Stomach smooth muscle (tissue), 2 donors: ENCODE measurements around the gene KAT14.
"Not testable (repeated sequence)": the region's sequence is repeated elsewhere in the genome, so short reads cannot be mapped to it uniquely, and the experiment has no call there.

Source experiments
- H3K27ac ChIP-seq: one replicate; pipeline ENCODE4 v1.7.0; 2013; ENCODE audit warnings: mild to moderate bottlenecking, low read length, inconsistent platforms
- H3K27me3 ChIP-seq, 2 donors: one replicate each; pipeline ENCODE4 v1.7.0; 2013; ENCODE audit warnings: low read length in 2 of 2; ENCODE audit not compliant: insufficient read depth in 2 of 2, control insufficient read depth in 1 of 2
- H3K36me3 ChIP-seq, 2 donors: one replicate each; pipeline ENCODE4 v1.7.0; 2013; ENCODE audit warnings: low read length in 2 of 2; ENCODE audit not compliant: control insufficient read depth in 2 of 2, insufficient read depth in 2 of 2
- H3K4me1 ChIP-seq: one replicate; pipeline ENCODE4 v1.7.0; 2013; ENCODE audit warnings: low read length; ENCODE audit not compliant: control insufficient read depth, insufficient read depth
- H3K4me3 ChIP-seq, 2 donors: one replicate each; pipeline ENCODE4 v1.7.0; 2013; ENCODE audit warnings: low read length in 2 of 2
- H3K9ac ChIP-seq, 2 donors: one replicate each; pipeline ENCODE4 v1.7.0; 2013; ENCODE audit warnings: low read length in 2 of 2, mild to moderate bottlenecking in 1 of 2
- H3K9me3 ChIP-seq, 2 donors: one replicate each; pipeline ENCODE4 v1.7.0; 2013; ENCODE audit warnings: low read length in 2 of 2; ENCODE audit not compliant: control insufficient read depth in 2 of 2
- donor health status: healthy.
- donor health status: Pancreatic carcinoma.

The KAT14 gene

GRCh38 chr20:18224968-18225568 is 87.4 kb downstream of the KAT14 start:
- no peak overlapping the region for H3K9ac ChIP-seq
- H3K4me3 ChIP-seq = no peak overlapping the region
- no peaks in the 10 kb centered on the region for H3K36me3 ChIP-seq
- no peak overlapping the region for H3K27ac ChIP-seq
- H3K4me1 ChIP-seq = peaks cover 12% of the 10 kb centered on the region
- no peaks in the 10 kb centered on the region for H3K27me3 ChIP-seq
- no peaks in the 10 kb centered on the region for H3K9me3 ChIP-seq

- Histone ChIP-seq H3K4me3 (no peak overlapping the region), H3K27ac (no peak overlapping the region), H3K9ac (no peak overlapping the region)
Observed at GRCh38 chr20:18225632-18226031, 88.0 kb downstream of the KAT14 start.

GRCh38 chr20:18226741-18227140 is 89.1 kb downstream of the KAT14 start:
- not testable (repeated sequence) for H3K9me3 ChIP-seq, H3K27me3 ChIP-seq, H3K36me3 ChIP-seq, H3K9ac ChIP-seq, H3K4me3 ChIP-seq, H3K27ac ChIP-seq
- H3K4me1 ChIP-seq = peaks cover 12% of the 10 kb centered on the region

More at GRCh38 chr20:18225632-18226031, 88.0 kb downstream of the KAT14 start:
- H3K4me1 ChIP-seq = peaks cover 12% of the 10 kb centered on the region
- no peaks in the 10 kb centered on the region for H3K36me3 ChIP-seq
- no peaks in the 10 kb centered on the region for H3K9me3 ChIP-seq
- no peaks in the 10 kb centered on the region for H3K27me3 ChIP-seq

GRCh38 chr20:18233408-18233943 is 95.8 kb downstream of the KAT14 start:
- H3K27me3 ChIP-seq = no peaks in the 10 kb centered on the region
- no peak overlapping the region for H3K9ac ChIP-seq
- no peaks in the 10 kb centered on the region for H3K36me3 ChIP-seq
- no peaks in the 10 kb centered on the region for H3K4me1 ChIP-seq
- H3K9me3 ChIP-seq = peaks cover 0 to 4% of the 10 kb centered on the region in 2 donors
- H3K27ac ChIP-seq = no peak overlapping the region
- no peak overlapping the region for H3K4me3 ChIP-seq
